ENCODE measurements around the gene CYP4F12.

The CYP4F12 gene, protein sequence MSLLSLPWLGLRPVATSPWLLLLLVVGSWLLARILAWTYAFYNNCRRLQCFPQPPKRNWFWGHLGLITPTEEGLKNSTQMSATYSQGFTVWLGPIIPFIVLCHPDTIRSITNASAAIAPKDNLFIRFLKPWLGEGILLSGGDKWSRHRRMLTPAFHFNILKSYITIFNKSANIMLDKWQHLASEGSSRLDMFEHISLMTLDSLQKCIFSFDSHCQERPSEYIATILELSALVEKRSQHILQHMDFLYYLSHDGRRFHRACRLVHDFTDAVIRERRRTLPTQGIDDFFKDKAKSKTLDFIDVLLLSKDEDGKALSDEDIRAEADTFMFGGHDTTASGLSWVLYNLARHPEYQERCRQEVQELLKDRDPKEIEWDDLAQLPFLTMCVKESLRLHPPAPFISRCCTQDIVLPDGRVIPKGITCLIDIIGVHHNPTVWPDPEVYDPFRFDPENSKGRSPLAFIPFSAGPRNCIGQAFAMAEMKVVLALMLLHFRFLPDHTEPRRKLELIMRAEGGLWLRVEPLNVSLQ

DNA sequence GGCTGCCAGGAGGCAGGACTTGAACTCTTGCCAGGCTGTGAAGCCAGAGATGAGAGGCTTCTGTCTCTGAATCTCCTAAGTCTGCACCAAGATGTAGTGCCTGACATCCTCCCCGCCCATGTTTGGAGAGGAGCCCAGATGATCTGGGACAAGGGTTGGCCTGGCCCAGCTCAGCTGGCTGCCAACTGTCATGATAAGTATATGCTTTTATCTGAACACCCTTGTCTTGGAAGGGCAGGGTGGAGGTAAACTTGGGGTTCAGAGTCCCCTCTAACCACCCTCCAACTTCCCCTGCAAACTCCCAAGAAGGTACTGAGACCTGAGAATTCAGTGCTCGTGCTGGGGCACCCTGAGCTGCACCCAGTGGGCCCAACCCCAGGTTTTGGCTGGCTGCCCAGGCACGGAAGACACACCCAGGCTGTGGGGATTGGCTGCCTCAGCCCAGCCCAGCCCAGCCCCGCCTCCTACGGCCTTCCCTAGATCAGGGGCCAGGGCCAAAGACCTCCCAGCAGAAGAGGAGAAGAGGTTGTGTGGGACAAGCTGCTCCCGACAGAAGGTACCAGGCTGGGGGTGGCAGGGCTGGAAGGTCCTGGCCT lies at the start of gene CYP4F12:
Gene CYP4F12 (plus strand): TSS at position 508 of the 596 bp plus-strand sequence. CDS start 443 bp downstream, outside the sequence.
- DNase-seq: no peak

DNA sequence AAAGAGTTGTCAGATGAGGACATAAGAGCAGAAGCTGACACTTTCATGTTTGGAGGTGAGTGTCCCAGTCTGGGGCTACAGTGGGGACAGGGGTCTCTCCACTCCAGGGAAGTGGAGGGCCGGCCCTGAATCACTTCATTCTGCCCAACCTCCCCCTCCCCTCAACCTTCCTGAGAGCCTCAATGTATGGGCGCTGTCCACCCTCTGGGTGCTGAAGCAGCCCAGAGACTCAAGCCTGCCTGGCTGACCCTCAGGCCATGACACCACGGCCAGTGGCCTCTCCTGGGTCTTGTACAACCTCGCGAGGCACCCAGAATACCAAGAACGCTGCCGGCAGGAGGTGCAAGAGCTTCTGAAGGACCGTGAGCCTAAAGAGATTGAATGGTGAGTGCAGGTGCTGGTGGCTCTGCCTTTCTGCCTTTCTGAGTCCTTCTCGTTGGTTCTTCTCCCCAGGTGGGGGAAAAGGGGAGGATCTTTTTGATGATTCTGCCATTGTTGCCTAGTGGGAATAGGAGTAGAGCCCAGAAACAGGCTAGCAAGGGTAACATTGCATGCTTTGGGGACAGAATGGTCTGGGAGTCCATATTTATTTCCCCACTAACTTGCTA lies 49.1 kb upstream of the CYP4F12 start:
- no peak for DNase-seq

DNA sequence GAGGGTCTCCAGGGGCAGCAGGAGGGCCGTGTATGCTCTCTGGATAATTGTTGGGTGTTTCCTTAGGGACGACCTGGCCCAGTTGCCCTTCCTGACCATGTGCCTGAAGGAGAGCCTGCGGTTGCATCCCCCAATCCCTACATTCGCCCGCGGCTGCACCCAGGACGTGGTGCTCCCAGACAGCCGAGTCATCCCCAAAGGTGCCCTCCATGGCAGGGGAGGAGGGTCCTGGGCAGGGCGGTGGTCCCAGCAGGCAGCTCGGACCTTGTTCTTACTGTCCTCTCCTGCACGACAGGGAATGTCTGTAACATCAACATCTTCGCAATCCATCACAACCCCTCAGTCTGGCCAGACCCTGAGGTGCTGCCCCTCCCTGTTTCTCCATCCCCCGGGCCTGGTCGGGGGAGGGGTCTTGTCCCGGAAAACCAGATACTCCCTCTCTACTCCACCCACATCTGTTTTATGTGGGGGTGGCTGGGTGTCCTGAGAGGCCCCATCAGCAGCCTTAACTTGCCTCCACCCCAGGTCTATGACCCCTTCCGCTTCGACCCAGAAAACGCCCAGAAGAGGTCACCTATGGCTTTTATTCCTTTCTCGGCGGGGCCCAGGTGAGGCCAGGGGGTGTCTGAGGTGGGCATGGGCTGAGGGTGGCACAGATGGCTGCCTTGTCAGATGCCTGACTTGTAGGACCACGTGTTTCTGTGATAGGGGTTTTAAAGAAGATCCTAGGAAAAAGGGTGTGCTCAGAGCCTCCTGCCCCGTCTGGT lies 44.5 kb upstream of the CYP4F12 start:
- DNase-seq: no peak

DNA sequence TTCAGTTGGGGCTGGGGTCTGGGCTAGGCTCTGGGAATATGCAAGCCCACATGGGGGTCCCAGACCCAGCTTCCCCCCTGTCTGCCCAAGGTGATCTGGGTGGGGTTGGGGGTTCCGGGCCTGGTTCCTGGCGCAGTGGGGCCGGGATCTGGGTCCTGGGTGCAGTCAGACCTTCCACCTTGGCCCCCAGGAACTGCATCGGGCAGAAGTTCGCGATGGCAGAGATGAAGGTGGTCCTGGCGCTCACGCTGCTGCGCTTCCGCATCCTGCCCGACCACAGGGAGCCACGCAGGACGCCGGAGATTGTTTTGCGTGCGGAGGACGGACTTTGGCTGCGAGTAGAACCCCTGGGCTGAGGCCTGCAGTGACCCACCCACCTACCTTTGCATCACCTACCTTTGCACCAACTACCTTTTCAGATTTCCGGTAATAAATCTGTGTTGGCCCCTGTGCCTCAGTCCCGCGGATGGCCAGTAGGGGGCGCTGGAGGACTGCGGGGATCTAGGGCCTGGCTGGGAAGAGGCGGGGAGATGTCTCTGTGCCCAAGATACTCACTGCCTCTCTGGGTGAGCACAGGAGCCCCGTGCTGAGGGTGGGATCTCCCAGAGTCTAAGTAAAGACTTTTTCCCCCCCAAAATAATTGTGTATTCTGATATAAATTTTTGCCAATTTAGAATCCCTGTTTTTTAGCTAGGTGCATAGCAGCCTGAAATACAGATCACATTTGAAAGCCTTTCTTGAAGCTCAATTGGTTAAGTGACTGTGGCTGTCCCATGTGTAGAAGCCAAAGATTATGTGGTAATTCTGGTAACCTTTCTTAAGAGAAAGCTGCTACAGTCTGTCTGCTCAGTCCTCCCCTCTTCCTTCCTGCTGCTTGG lies 43.6 kb upstream of the CYP4F12 start:
- peak; percentile 37 for DNase-seq

DNA sequence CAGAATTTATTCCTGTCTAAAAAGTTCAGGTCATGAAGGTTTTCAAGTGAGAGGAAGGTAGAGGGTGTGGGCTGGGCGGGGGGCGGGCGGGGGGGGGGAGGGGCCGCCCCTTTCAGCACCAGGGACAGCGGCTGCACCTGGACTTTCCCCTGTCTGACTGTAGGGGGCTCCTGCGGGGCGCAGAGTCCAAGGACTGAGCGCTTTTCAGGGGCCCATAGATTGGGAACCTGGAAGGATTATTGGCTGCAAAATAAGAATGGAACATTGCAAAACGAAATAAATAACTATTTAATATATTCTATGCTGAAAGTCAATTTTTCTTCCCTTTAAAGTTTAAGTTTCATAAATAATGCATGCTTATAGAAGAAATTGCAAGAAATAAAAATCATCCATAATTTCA lies 41.1 kb upstream of the CYP4F12 start:
- DNase-seq: no peak

DNA sequence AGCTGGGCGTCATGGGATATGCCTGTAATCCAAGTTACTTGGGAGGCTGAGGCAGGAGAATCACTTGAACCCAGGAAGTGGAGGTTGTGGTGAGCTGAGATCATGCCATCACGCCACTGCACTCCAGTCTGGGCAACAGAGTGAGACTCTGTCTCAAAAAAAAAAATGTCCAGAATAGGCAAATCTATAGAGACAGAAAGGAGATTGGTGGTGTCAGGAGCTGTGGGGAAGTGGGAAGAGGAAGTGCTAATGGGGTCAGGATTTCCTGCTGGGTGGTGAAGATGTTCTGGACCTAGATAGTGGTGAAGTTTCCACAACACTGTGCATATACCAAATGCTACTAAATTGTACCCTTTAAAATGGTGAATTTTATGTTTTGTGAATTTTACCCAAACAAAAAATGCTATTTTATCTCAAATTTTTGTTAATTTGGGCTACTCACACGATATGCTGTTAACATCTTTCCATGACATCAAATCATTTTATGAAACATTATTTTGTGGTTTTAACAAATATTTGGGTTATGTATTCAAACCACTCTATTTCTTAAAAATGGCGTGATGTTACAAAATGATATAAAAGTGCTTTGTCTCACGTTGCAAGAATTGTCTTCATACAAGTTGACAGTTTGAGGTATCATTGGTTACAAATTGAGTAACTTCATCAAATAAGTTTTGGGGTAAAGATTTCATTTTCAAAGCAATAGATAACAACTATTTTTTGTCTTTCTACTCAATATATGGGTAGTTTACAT lies 39.6 kb upstream of the CYP4F12 start:
- DNase-seq: no peak

DNA sequence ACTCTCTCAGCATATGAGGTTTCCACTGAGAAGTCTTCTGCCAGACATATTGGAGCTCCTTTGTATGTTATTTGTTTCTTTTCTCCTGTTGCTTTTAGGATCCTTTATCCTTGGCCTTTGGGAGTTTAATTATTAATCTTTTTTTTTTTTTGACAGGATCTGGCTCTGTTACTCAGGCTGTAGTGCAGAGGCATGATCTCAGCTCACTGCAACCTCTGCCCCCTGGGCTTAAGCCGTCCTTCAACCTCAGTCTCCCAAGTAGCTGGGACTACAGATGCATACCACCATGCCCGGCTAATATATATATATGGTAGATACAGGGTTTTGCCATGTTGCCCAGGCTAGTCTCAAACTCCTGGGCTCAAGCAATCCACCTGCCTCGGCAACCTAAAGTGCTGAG lies 38.8 kb upstream of the CYP4F12 start:
- DNase-seq: no peak

DNA sequence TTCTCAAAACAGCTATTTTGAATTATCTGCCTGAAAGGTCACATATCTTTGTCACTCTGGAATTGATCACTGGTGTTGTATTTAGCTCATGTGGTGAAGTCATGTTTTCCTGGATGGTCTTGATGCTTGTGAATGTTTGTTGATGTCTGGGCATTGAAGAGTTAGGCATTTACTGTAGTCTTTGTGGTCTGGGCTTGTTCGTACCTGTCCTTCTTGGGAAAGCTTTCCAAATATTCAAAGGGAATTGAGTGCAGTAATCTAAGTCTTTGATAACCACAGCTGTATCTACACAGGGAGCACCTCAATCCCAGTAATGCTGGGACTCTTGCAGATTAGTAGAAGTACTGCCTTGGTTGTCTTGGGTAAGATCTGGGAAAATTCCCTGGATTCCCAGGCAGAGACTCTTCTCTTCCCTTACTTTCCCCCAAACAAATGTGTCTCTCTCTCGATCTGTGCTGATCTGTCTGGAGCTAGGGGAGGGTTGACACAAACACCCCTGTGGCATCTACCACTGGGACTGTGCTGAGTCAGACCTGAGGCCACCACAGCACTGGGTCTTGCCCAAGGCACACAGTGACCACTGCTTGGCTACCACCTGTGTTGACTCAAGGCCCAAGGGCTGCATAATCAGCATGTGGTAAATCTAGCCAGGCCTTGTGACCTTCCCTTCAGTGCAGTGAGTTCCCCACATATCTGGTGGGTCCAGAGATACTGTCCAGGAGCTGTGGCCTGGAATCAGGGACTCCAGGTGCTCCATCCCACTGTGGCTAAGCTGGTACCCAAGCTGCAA lies 37.7 kb upstream of the CYP4F12 start:
- DNase-seq: no peak

DNA sequence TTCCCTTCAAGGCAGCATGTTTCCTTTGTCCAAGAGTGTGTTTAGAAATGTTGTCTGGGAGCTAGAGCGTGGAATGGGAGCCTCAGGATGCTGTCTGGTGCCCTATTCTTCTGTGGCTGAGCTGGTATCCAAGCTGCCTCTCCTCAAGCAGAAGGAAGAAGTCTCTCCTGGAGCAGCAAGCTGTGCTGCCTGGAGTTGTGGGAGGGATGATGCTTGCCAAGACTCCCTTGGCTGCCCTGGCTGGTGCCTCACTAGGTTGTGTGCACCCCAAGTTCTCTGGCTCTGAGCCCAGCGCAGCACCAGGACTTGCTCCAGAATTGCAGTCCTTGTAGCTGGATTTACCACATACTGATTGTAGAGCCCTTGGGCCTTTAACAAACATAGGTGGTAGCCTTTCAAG lies 36.9 kb upstream of the CYP4F12 start:
- DNase-seq: no peak

DNA sequence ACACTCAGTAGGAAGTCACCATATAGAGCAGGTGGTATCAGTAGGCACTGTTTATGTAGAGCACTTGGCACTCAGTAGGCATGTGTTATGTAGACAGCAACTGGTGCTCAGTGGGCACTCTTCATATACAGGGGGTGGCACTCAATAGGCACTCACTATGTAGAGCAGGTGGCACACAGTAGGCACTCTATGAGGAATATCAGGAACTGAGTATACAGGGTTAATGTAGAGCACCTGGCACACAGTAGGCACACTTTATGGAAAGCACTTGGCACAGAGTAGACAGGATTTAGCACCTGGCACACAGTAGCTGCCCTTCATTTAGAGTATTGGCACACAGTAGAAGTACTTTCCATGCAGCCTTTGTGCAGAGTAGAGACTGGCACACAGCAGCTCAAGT lies 33.3 kb upstream of the CYP4F12 start:
- no peak for DNase-seq

DNA sequence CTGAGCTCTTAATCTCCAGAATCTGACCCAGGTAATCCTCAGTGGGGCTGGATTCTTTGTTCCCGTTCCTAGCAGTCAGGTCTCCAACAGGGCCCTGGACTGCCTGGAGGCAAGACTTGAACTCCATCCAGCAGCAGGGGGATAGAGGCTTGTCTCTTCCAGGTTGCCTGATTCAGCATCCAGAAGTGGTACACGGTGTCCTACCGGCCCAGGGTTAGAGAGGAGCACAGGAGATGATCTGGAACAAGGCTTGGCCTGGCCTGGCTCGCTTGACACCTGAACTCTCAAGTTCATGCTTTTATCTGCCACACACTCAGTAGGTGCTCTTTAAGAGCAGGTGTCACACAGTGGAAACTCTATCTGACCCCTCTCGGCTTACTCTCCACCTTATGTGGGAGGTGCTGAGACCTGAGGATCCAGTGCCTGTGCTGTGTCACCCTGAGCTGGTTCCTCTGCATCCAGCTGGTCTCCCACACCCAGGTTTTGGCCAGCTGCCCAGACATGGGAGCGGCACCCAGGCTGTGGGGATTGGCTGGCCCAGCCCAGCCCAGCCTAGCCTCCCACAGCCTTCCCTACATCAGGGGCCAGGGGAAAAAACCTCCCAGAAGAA lies 32.5 kb upstream of the CYP4F12 start, which contains the start of gene CYP4F3:
Gene CYP4F3 (plus strand): TSS at position 604 of the 610 bp plus-strand sequence. CDS start 519 bp downstream, outside the sequence.
- no peak for DNase-seq

DNA sequence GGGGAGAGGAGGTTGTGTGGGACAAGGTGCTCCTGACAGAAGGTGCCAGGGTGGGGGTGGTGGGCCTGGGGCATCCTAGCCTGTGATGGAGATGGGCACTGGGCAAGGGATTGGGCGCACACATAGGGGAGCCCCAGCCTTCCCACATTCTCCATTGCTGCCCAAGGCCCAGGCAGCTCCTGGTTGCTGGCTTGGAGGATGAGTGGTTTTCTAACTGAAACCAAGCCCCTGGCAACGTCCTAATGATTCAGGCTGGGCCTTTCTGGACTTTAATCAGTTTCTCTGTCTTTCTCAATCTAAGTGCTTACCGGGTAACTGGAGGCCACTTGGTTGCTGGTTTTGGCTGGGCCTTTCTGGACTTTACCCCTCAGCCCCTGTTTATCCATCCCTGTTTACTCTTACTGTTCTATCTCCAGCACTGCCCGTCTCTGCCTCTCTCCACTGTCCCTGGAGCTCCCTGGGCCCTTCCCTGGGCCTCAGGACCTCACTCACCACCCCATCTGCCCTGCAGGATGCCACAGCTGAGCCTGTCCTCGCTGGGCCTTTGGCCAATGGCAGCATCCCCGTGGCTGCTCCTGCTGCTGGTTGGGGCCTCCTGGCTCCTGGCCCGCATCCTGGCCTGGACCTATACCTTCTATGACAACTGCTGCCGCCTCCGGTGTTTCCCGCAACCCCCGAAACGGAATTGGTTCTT lies 31.8 kb upstream of the CYP4F12 start:
- no peak for DNase-seq

DNA sequence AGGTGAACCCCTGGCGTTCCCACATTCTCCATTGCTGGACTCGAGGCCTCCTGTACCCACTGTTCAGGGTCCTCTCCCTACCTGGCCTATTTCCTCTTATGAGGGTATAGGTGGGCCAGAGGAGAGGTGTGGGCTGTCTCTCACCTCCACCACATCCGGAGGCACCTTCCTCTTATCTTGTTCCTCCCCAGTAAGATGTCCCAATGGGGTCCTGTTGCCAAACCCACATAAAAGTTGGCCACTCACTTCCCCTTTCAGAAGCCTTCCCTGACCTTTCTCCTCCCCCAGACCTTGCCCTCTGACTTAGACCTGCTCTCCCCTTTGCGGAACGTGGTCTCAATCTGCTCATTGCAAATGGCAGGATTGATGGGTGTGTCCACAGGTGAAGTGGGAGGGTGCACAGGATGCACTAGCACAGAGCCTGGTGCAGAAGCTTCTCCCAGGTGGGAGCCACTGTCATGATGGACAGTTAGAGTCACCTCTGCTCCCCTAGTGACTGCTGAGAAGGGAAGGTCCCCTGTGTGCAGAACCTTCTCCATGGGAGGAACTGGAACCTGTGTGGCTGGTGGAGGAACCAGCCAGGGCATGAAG lies 30.9 kb upstream of the CYP4F12 start:
- no peak for DNase-seq

DNA sequence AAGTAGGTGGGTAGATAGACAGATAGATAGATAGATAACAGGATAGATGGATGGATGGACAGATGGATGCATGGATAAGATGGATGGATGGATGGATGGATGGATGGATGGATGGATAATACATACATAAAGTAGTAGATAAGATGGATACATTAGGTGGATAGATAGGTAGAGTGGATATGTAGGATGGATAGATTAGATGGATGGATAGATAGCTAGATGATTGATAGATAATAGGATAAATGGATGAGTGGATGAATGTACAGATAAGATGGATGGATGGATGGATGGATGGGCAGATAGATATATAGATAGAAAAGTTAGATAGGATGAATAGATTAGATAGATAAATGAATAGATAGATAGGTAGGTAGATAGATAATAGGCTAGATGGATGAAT lies 30.1 kb upstream of the CYP4F12 start:
- DNase-seq: no peak

DNA sequence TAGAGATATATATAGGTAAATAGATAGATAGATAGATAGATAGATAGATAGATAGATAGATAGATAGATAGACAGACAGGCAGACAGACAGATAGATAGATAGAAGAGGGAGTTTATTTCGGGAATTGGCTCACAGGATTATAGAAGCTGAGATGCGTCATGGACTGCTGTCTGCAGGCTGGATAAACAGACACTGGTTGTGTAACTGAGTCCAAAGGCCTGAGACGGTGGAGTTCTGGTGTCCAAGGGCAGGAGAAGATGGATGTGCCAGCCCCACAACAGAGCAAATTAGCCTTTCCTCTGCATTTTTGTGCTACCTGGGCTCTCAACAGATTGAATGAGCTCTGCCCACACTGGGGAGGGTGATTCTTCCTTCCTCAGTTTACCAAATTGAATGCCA lies 29.5 kb upstream of the CYP4F12 start:
- DNase-seq: no peak

DNA sequence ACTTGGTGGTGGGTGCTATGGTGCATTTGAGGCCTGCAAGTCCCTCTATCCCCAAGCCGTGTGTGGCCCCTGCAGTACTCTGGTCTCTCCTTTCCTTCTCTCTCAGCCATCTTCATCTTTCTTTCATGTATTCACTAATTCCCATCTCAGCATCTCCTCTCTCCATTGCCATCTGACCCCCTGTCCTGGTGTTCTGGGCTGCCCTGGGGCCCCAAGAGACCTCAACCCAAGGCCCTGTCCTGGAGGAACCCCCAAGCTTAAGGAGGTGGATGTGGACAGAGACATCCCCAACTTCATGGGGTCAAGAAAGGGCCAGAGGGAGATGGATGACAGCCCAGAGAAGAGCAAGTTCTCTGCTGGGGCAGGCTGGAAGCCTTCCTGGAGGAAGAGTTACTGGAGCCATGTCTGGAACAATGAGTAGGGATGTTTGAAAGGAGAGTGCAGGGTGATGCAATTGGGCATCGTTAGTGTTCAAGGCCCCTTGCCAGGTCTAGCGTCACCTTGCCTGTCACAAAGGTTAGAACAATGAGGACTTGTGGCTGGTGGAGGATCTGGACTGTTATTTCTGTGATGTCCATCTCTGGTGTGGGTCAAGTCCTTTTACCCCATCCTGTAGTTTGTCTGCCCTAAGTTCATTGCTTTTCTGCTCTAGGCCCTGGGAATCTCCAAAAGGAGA lies 28.7 kb upstream of the CYP4F12 start:
- DNase-seq: no peak

DNA sequence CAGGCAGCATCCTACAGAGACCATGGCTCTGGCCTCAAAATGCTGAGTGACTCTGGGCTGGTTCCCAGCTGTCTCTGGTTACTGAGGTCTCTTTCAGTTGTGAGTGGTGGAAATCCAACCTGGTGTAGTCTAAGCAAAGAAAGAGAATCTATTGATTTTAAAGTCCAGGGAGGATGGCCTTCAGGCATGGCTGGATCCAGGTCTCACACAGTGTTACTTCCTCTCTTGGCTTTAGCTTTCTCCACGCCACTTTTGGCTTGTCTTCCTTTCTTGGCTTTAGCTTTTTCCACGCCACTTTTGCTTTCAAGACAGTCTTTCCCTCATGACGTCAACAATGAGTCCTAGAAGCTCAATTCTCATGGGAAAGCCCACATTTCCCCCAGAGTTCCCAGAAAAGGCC lies 28.1 kb upstream of the CYP4F12 start:
- DNase-seq: no peak

DNA sequence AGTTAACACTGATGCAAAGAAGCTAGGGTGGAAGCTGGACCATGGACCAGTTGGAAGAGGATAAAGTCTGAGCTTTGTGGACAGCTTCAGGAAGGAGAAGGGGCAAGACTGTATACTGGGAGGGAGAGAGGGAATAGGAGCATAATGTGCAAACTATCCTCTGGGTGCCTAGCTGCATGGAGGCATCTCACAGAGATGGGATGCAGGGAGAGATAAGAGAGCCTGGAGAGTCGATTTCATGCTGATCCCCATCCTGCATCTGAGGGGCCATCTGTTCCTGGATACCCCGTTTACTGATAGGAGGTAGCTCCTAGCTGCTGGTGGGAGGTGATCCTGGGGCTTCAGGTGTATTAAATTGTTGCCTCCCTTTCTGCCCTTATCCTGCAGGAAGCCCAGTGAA lies 23.4 kb upstream of the CYP4F12 start:
- DNase-seq: no peak
